ENCODE data around the gene TROAP.

DNA sequence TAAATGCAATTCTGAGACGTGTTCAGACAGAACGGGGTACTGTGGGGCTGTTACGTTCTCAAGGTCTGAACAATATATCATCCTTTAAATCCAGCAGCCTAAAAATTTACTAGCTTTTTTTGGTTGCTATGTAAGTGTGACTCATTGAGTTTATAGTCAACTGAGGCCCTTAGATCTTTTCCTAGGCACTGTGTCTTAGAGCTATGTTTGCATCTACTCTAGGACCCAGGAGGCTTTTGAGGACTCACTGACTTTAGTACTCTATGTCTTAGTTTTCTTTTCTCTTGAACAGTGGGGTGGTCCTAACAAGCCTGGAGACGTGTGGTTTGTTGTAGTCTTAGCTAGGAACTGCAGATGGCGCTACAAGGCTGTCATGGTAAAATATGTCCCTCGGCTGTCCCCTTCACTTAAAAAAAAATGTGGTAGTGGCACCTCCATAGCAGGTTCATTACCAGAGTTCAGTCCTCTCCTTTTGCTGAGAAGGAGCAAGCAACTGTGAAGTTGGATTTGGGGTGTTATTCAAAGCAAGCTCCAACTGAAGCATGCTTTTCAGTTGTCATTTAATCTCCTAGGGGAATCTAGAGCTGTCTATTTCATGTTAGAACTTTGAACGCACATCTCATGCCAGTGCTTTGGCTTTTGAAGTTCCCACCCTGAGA lies 35.6 kb downstream of the TROAP start:
- TF ChIP-seq, protein P1, sequence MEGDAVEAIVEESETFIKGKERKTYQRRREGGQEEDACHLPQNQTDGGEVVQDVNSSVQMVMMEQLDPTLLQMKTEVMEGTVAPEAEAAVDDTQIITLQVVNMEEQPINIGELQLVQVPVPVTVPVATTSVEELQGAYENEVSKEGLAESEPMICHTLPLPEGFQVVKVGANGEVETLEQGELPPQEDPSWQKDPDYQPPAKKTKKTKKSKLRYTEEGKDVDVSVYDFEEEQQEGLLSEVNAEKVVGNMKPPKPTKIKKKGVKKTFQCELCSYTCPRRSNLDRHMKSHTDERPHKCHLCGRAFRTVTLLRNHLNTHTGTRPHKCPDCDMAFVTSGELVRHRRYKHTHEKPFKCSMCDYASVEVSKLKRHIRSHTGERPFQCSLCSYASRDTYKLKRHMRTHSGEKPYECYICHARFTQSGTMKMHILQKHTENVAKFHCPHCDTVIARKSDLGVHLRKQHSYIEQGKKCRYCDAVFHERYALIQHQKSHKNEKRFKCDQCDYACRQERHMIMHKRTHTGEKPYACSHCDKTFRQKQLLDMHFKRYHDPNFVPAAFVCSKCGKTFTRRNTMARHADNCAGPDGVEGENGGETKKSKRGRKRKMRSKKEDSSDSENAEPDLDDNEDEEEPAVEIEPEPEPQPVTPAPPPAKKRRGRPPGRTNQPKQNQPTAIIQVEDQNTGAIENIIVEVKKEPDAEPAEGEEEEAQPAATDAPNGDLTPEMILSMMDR (conservative IDR thresholded peaks at IDR 0.05; ENCODE audit: low read length), result peak; percentile 98
- TF ChIP-seq EZH2phosphoT487 (IDR thresholded peaks at IDR 0.05; ENCODE audit: borderline replicate concordance, low read depth, low read length), result no peak

All from OCI-LY7 (cell line).